ENCODE data around the gene CALR3. TPM values are rescaled to one million over a fixed set of nuclear protein-coding genes. Genes with fewer than 3 reads are reported as not detected.
"Not testable (repeated sequence)": the region's sequence is repeated elsewhere in the genome, so short reads cannot be mapped to it uniquely, and the experiment has no call there.

Gene CALR3
- total RNA-seq, 1 experiment from 2014 or later: not detected

- H3K9me3 Mint-ChIP-seq (ENCODE audit: unreplicated experiment): no peaks in the 10 kb centered on the region
- TF ChIP-seq CTCF (IDR thresholded peaks at IDR 0.05; ENCODE audit: insufficient read depth in 1 of 2, low read depth in 1 of 2, low read length in 1 of 2, severe bottlenecking in 1 of 2, unreplicated experiment in 1 of 2): no peak
- ChIA-PET CTCF (interaction anchor here (0.6 kb wide), 1 partner anchor 829 kb away, joined by 4 read pairs; no protein-coding TSS in a partner anchor), POLR2A (interaction anchor here (0.5 to 1.0 kb wide), 2 partner anchors 25 to 1169 kb away, joined by 3 to 7 read pairs; partner anchors contain the start of genes C19orf44 and CALR3)
- peak overlapping the region; percentile 80 for H3K4me3 Mint-ChIP-seq (ENCODE audit: unreplicated experiment)
- H3K36me3 Mint-ChIP-seq (ENCODE audit: insufficient read depth, unreplicated experiment): peaks cover 4% of the 10 kb centered on the region
- H3K27me3 Mint-ChIP-seq (ENCODE audit: insufficient read depth, unreplicated experiment): no peaks in the 10 kb centered on the region
- Histone ChIP-seq H3K4me1 (peaks cover 4% of the 10 kb centered on the region), H3K36me3 (ENCODE audit: control insufficient read depth, insufficient read depth, low read length) (no peaks in the 10 kb centered on the region; the same call in 1 of the 2 replicates), H3K27me3 (replicated peaks; ENCODE audit: control insufficient read depth, insufficient read depth, low read length) (no peaks in the 10 kb centered on the region), H3K4me3 (ENCODE audit: low read depth, low read length) (peak overlapping the region; percentile 90), H3K9me3 (peaks cover 8% of the 10 kb centered on the region)
- peak in 1 of 2 experiments; percentile 31 for DNase-seq
- peaks cover 26% of the 10 kb centered on the region for H3K4me1 Mint-ChIP-seq (ENCODE audit: low read depth, unreplicated experiment)
- BruUV-seq (replicated peaks): TSS peak; percentile 55
- intact Hi-C loops (cut with micrococcal nuclease; ENCODE audit: unreplicated experiment): no loop called here
- peak overlapping the region; percentile 35 for H3K27ac Mint-ChIP-seq (ENCODE audit: unreplicated experiment)
These were observed 24.8 kb downstream of the CALR3 start for GRCh38 chr19:16470911-16471811.

GRCh38 chr19:16470541-16470910 is 25.4 kb downstream of the CALR3 start:
- Histone ChIP-seq H3K27me3 (replicated peaks; ENCODE audit: control insufficient read depth, insufficient read depth, low read length) (no peaks in the 10 kb centered on the region), H3K36me3 (ENCODE audit: control insufficient read depth, insufficient read depth, low read length) (no peaks in the 10 kb centered on the region; the same call in 1 of the 2 replicates), H3K9me3 (peaks cover 8% of the 10 kb centered on the region), H3K4me3 (ENCODE audit: low read depth, low read length) (peak overlapping the region; percentile 90), H3K4me1 (peaks cover 4% of the 10 kb centered on the region)
- no peak for TF ChIP-seq CTCF (IDR thresholded peaks at IDR 0.05; ENCODE audit: insufficient read depth in 1 of 2, low read depth in 1 of 2, low read length in 1 of 2, severe bottlenecking in 1 of 2, unreplicated experiment in 1 of 2)
- Mint-ChIP-seq H3K4me1 (ENCODE audit: low read depth, unreplicated experiment) (peaks cover 26% of the 10 kb centered on the region), H3K36me3 (ENCODE audit: insufficient read depth, unreplicated experiment) (peaks cover 6% of the 10 kb centered on the region), H3K9me3 (ENCODE audit: unreplicated experiment) (no peaks in the 10 kb centered on the region), H3K27ac (ENCODE audit: unreplicated experiment) (peak overlapping the region; percentile 35), H3K4me3 (ENCODE audit: unreplicated experiment) (peak overlapping the region; percentile 80), H3K27me3 (ENCODE audit: insufficient read depth, unreplicated experiment) (no peaks in the 10 kb centered on the region)
- ChIA-PET CTCF (interaction anchor here (0.6 kb wide), 1 partner anchor 830 kb away, joined by 4 read pairs; no protein-coding TSS in a partner anchor), POLR2A (interaction anchor here (0.5 to 1.0 kb wide), 2 partner anchors 25 to 1168 kb away, joined by 3 to 7 read pairs; partner anchors contain the start of genes C19orf44 and CALR3)
- intact Hi-C loops (cut with micrococcal nuclease; ENCODE audit: unreplicated experiment): no loop called here
- no TSS peak for BruUV-seq (replicated peaks)
- DNase-seq: no peak

- ChIA-PET CTCF (no interaction called here), POLR2A (no interaction called here)
- Mint-ChIP-seq H3K4me3 (ENCODE audit: unreplicated experiment) (no peak overlapping the region), H3K4me1 (ENCODE audit: low read depth, unreplicated experiment) (peaks cover 44% of the 10 kb centered on the region), H3K9me3 (ENCODE audit: unreplicated experiment) (no peaks in the 10 kb centered on the region), H3K27ac (ENCODE audit: unreplicated experiment) (no peak overlapping the region), H3K27me3 (ENCODE audit: insufficient read depth, unreplicated experiment) (no peaks in the 10 kb centered on the region), H3K36me3 (ENCODE audit: insufficient read depth, unreplicated experiment) (peaks cover 21% of the 10 kb centered on the region)
- intact Hi-C loops (cut with micrococcal nuclease; ENCODE audit: unreplicated experiment): no loop called here
- TF ChIP-seq CTCF (IDR thresholded peaks at IDR 0.05; ENCODE audit: insufficient read depth in 1 of 2, low read depth in 1 of 2, low read length in 1 of 2, severe bottlenecking in 1 of 2, unreplicated experiment in 1 of 2): no peak
- no peaks in the 10 kb centered on the region; the same call in 1 of the 2 replicates for H3K9me3 ChIP-seq
- H3K36me3 ChIP-seq (ENCODE audit: control insufficient read depth, insufficient read depth, low read length): no peaks in the 10 kb centered on the region; the same call in 1 of the 2 replicates
- no peaks in the 10 kb centered on the region for H3K27me3 ChIP-seq (replicated peaks; ENCODE audit: control insufficient read depth, insufficient read depth, low read length)
- H3K4me3 ChIP-seq (ENCODE audit: low read depth, low read length): no peak overlapping the region
- no TSS peak for BruUV-seq (replicated peaks)
- peaks cover 31% of the 10 kb centered on the region for H3K4me1 ChIP-seq
- DNase-seq: no peak
These were observed 28.4 kb downstream of the CALR3 start for GRCh38 chr19:16467581-16467980.

GRCh38 chr19:16466802-16467427 is 29.1 kb downstream of the CALR3 start:
- POLR2A ChIA-PET; H3K27me3 Mint-ChIP-seq (ENCODE audit: insufficient read depth, unreplicated experiment); H3K27me3 ChIP-seq (replicated peaks; ENCODE audit: control insufficient read depth, insufficient read depth, low read length); H3K9me3 ChIP-seq; H3K4me3 ChIP-seq (ENCODE audit: low read depth, low read length); H3K4me3 Mint-ChIP-seq (ENCODE audit: unreplicated experiment); H3K36me3 ChIP-seq (ENCODE audit: control insufficient read depth, insufficient read depth, low read length); H3K9me3 Mint-ChIP-seq (ENCODE audit: unreplicated experiment); CTCF ChIA-PET; BruUV-seq (replicated peaks); DNase-seq; H3K27ac Mint-ChIP-seq (ENCODE audit: unreplicated experiment); intact Hi-C loops (cut with micrococcal nuclease; ENCODE audit: unreplicated experiment): not testable (repeated sequence)
- peaks cover 44% of the 10 kb centered on the region for H3K4me1 Mint-ChIP-seq (ENCODE audit: low read depth, unreplicated experiment)
- peaks cover 21% of the 10 kb centered on the region for H3K36me3 Mint-ChIP-seq (ENCODE audit: insufficient read depth, unreplicated experiment)
- peaks cover 31% of the 10 kb centered on the region for H3K4me1 ChIP-seq
